MM.1S (cell line): ENCODE results near the gene MYH15.

Source experiments
- DNase-seq: peaks from one replicate; pipeline ENCODE4 v3.0.0-alpha.2; 2015
- H2AFZ ChIP-seq: fragments of 300-600 bp; sonication (generic); 2 replicates; pipeline ENCODE4 v1.6.0; 2016; ENCODE audit warnings: antibody characterized with exemption, low read length
- H3F3A ChIP-seq: fragments of 300-600 bp; sonication (generic); 2 replicates; pipeline ENCODE4 v1.6.1; 2016; ENCODE audit warnings: mild to moderate bottlenecking, antibody characterized with exemption, low read length, moderate library complexity, mixed read lengths; ENCODE audit not compliant: insufficient read depth
- H3K27ac ChIP-seq: fragments of 300-600 bp; sonication (generic); 2 replicates; pipeline ENCODE4 v1.5.1; 2016; ENCODE audit warnings: mild to moderate bottlenecking, low read length
- H3K27me3 ChIP-seq: fragments of 300-600 bp; sonication (generic); replicated peaks from 2 replicates; pipeline ENCODE4 v1.6.0; 2016; ENCODE audit warnings: low read length; ENCODE audit not compliant: insufficient read depth
- H3K36me3 ChIP-seq: fragments of 300-600 bp; sonication (generic); replicated peaks from 2 replicates; pipeline ENCODE4 v1.6.1; 2016; ENCODE audit warnings: mild to moderate bottlenecking, low read length, mixed read lengths; ENCODE audit not compliant: insufficient read depth
- H3K4me1 ChIP-seq: fragments of 300-600 bp; sonication (generic); 2 replicates; pipeline ENCODE4 v1.6.1; 2016; ENCODE audit warnings: low read length, mixed read lengths
- H3K4me2 ChIP-seq: fragments of 300-600 bp; sonication (generic); 2 replicates; pipeline ENCODE4 v1.6.0; 2016; ENCODE audit warnings: low read depth, low read length
- H3K4me3 ChIP-seq: fragments of 300-600 bp; sonication (generic); 2 replicates; pipeline ENCODE4 v1.5.1; 2016; ENCODE audit warnings: low read length, mixed read lengths
- H3K79me2 ChIP-seq: fragments of 300-600 bp; sonication (generic); 2 replicates; pipeline ENCODE4 v1.6.1; 2016; ENCODE audit warnings: mixed run types, low read length, mixed read lengths
- H3K9ac ChIP-seq: fragments of 300-600 bp; sonication (generic); 2 replicates; pipeline ENCODE4 v1.6.1; 2016; ENCODE audit warnings: low read length, mixed read lengths
- H3K9me2 ChIP-seq: fragments of 300-600 bp; sonication (generic); replicated peaks from 2 replicates; pipeline ENCODE4 v1.6.1; 2016; ENCODE audit warnings: mild to moderate bottlenecking, low read length, mixed read lengths; ENCODE audit not compliant: insufficient read depth
- H3K9me3 ChIP-seq: fragments of 300-600 bp; sonication (generic); replicated peaks from 2 replicates; pipeline ENCODE4 v1.6.1; 2016; ENCODE audit warnings: mild to moderate bottlenecking, low read length, mixed read lengths; ENCODE audit not compliant: insufficient read depth
- H4K20me1 ChIP-seq: fragments of 300-600 bp; sonication (generic); 2 replicates; pipeline ENCODE4 v1.6.1; 2016; ENCODE audit warnings: mild to moderate bottlenecking, low read length, moderate library complexity, mixed read lengths; ENCODE audit not compliant: insufficient read depth
- EZH2 ChIP-seq: fragments of 300-600 bp; sonication (generic); optimal IDR thresholded peaks from 2 replicates; pipeline ENCODE3; 2017; ENCODE audit warnings: low read depth, mild to moderate bottlenecking, antibody characterized with exemption, low read length, mixed read lengths
- EZH2phosphoT487 ChIP-seq: fragments of 300-600 bp; sonication (generic); IDR thresholded peaks from 2 replicates; pipeline ENCODE4 v1.6.1; 2018; ENCODE audit warnings: antibody characterized with exemption, low read length
- TF ChIP-seq, protein P1 (sequence below): fragments of 300-600 bp; sonication (generic); IDR thresholded peaks from 2 replicates; pipeline ENCODE4 v1.5.1; 2016; ENCODE audit warnings: antibody characterized with exemption, low read length, mixed read lengths

MYH15 gene

DNA sequence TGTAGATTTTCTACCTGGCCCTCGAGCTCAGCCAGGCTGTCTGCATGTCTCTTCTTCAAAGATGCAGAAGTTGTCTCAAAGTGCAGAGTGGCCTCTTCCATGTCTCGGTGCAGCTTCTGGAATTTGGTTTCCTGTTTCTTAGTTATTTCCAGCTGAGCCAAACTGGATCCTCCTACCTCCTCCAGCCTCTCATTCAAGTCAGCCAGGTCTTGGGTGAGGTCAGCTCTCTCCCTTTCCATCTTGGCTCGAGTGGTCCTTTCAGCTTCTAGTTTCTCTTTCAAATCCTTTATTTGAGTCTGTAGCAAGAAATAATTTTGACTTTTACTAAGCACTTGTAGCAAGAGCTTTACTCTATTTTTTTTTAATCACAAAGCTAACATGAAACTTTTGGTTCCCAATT lies 81.8 kb downstream of the MYH15 start:
- DNase-seq, result peak; percentile 21
- H2AFZ ChIP-seq, result no peak overlapping the region
- H4K20me1 ChIP-seq, result no peaks in the 10 kb centered on the region
- no peaks in the 10 kb centered on the region for H3F3A ChIP-seq
- H3K9me2 ChIP-seq, result no peaks in the 10 kb centered on the region
- TF ChIP-seq, protein P1, sequence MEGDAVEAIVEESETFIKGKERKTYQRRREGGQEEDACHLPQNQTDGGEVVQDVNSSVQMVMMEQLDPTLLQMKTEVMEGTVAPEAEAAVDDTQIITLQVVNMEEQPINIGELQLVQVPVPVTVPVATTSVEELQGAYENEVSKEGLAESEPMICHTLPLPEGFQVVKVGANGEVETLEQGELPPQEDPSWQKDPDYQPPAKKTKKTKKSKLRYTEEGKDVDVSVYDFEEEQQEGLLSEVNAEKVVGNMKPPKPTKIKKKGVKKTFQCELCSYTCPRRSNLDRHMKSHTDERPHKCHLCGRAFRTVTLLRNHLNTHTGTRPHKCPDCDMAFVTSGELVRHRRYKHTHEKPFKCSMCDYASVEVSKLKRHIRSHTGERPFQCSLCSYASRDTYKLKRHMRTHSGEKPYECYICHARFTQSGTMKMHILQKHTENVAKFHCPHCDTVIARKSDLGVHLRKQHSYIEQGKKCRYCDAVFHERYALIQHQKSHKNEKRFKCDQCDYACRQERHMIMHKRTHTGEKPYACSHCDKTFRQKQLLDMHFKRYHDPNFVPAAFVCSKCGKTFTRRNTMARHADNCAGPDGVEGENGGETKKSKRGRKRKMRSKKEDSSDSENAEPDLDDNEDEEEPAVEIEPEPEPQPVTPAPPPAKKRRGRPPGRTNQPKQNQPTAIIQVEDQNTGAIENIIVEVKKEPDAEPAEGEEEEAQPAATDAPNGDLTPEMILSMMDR, result no peak
- TF ChIP-seq EZH2phosphoT487 (no peak), EZH2 (no peak)
- peaks cover 11% of the 10 kb centered on the region for H3K4me1 ChIP-seq
- H3K9ac ChIP-seq, result no peak overlapping the region
- H3K9me3 ChIP-seq, result no peaks in the 10 kb centered on the region
- no peak overlapping the region for H3K4me3 ChIP-seq
- H3K79me2 ChIP-seq, result no peaks in the 10 kb centered on the region
- no peaks in the 10 kb centered on the region for H3K36me3 ChIP-seq
- no peak overlapping the region for H3K27ac ChIP-seq
- no peaks in the 10 kb centered on the region for H3K27me3 ChIP-seq
- H3K4me2 ChIP-seq, result peak overlapping the region; percentile 44

DNA sequence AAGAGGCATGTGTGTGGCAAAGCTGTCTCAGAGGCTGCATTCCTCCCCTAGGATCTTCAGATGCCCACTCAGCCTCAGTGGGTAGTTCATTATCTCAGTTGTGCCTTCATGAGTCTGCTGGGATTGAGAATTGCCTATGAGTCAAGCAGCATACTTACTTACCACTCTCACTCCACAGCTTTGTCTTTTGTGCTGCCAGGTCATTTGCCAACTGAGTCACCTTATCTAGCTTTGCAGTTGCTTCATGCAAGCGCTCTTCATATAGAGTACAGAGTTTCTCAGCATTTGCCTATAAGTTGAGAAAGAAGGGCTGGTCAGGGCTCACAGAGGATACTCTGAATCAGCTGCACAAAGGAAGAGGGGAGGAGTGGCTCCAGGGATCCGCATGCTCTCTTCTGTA lies 89.5 kb downstream of the MYH15 start:
- no peak for DNase-seq
- Histone ChIP-seq H3F3A (no peaks in the 10 kb centered on the region), H3K27ac (no peak overlapping the region), H3K27me3 (no peaks in the 10 kb centered on the region), H3K9me3 (no peaks in the 10 kb centered on the region), H4K20me1 (no peaks in the 10 kb centered on the region), H2AFZ (no peak overlapping the region), H3K4me1 (peaks cover 6% of the 10 kb centered on the region; the same call in 1 of the 2 replicates), H3K9ac (no peak overlapping the region), H3K79me2 (no peaks in the 10 kb centered on the region), H3K4me2 (no peak overlapping the region), H3K9me2 (no peaks in the 10 kb centered on the region), H3K36me3 (no peaks in the 10 kb centered on the region), H3K4me3 (no peak overlapping the region)
- TF ChIP-seq EZH2 (no peak), EZH2phosphoT487 (no peak)
- TF ChIP-seq, protein P1, result no peak

DNA sequence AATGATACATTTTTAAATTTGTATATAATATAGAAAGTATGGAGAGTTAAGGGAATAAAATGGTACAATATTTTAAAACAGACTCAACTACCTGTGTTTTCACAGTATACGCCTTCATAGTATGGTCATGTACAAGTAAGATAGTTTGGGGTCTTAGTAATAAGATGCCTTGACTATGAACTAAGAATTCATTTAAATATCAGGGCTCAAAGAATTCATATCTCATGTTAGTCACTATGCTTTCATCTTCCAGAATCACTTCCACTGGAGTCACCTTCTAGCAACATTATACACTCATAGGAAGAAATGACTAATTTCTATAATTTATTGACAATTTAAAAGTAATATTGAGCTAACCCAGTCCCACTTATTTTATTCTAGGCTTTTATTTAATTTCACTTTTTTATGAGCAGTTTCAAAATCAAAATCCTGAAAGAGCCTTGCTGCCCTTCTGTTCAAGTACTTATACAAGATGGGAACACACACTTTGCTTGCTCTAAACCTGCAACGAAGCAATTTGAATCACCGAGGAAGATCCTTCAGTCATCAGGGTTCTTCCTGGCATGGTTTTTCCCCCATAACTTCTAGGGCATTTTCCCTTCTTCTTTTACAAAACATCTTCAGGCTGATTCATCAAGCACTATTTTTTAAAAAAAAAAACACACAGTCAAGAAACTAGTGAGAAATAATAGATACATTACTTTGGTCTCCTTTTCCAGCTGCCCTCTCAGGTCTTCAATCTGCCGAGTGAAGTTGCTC lies 94.1 kb downstream of the MYH15 start:
- H4K20me1 ChIP-seq, result no peaks in the 10 kb centered on the region
- H3F3A ChIP-seq, result no peaks in the 10 kb centered on the region
- no peaks in the 10 kb centered on the region for H3K27me3 ChIP-seq
- H3K36me3 ChIP-seq, result no peaks in the 10 kb centered on the region
- H3K4me1 ChIP-seq, result peaks cover 11% of the 10 kb centered on the region
- H3K9me3 ChIP-seq, result no peaks in the 10 kb centered on the region
- H3K4me2 ChIP-seq, result no peak overlapping the region
- H3K4me3 ChIP-seq, result no peak overlapping the region
- TF ChIP-seq EZH2, result no peak
- TF ChIP-seq, protein P1, result no peak
- no peak overlapping the region for H3K9ac ChIP-seq
- H3K9me2 ChIP-seq, result no peaks in the 10 kb centered on the region
- H3K27ac ChIP-seq, result no peak overlapping the region
- no peaks in the 10 kb centered on the region for H3K79me2 ChIP-seq
- no peak overlapping the region for H2AFZ ChIP-seq
- no peak for DNase-seq
